ENCODE results near the gene GLT8D2.
"Not testable (repeated sequence)": the region's sequence is repeated elsewhere in the genome, so short reads cannot be mapped to it uniquely, and the experiment has no call there.

GRCh38 chr12:104021862-104022261 lies 28.1 kb downstream of the GLT8D2 start:
- TF ChIP-seq CTCF (conservative IDR thresholded peaks at IDR 0.05); ZFX (IDR thresholded peaks at IDR 0.05): not testable (repeated sequence)
